ENCODE results near the gene TVP23C.

TVP23C gene

GRCh38 chr17:15479703-15480102, 83.6 kb downstream of the TVP23C start:
- peak; percentile 12 for DNase-seq (ENCODE audit: low read depth)
- H3K4me3 ChIP-seq (ENCODE audit: low read length): no peak overlapping the region
- TF ChIP-seq CTCF (IDR thresholded peaks at IDR 0.05; ENCODE audit: insufficient read depth, low read depth, low read length, missing control alignments): no peak

- TF ChIP-seq CTCF (IDR thresholded peaks at IDR 0.05; ENCODE audit: insufficient read depth, low read depth, low read length, missing control alignments): no peak
- no peak overlapping the region for H3K4me3 ChIP-seq (ENCODE audit: low read length)
- no peak for DNase-seq (ENCODE audit: low read depth)
These were observed 84.4 kb downstream of the TVP23C start for GRCh38 chr17:15478845-15479244.

- DNase-seq (ENCODE audit: low read depth): peak; percentile 52
- TF ChIP-seq CTCF (IDR thresholded peaks at IDR 0.05; ENCODE audit: insufficient read depth, low read depth, low read length, missing control alignments): no peak
- H3K4me3 ChIP-seq (ENCODE audit: low read length): no peak overlapping the region
These were observed 87.5 kb downstream of the TVP23C start for GRCh38 chr17:15475631-15476354.

GRCh38 chr17:15472891-15473290, 90.4 kb downstream of the TVP23C start:
- no peak for DNase-seq (ENCODE audit: low read depth)

GRCh38 chr17:15470536-15470935, 92.7 kb downstream of the TVP23C start:
- TF ChIP-seq CTCF (IDR thresholded peaks at IDR 0.05; ENCODE audit: insufficient read depth, low read depth, low read length, missing control alignments): no peak
- H3K4me3 ChIP-seq (ENCODE audit: low read length): no peak overlapping the region
- DNase-seq (ENCODE audit: low read depth): no peak

More at GRCh38 chr17:15472891-15473290, 90.4 kb downstream of the TVP23C start:
- no peak for TF ChIP-seq CTCF (IDR thresholded peaks at IDR 0.05; ENCODE audit: insufficient read depth, low read depth, low read length, missing control alignments)
- no peak overlapping the region for H3K4me3 ChIP-seq (ENCODE audit: low read length)

GRCh38 chr17:15469260-15469659, 94.0 kb downstream of the TVP23C start:
- no peak for DNase-seq (ENCODE audit: low read depth)
- TF ChIP-seq CTCF (IDR thresholded peaks at IDR 0.05; ENCODE audit: insufficient read depth, low read depth, low read length, missing control alignments): no peak

GRCh38 chr17:15468126-15468525, 95.2 kb downstream of the TVP23C start:
- no peak for TF ChIP-seq CTCF (IDR thresholded peaks at IDR 0.05; ENCODE audit: insufficient read depth, low read depth, low read length, missing control alignments)
- DNase-seq (ENCODE audit: low read depth): no peak
- H3K4me3 ChIP-seq (ENCODE audit: low read length): no peak overlapping the region

More at GRCh38 chr17:15469260-15469659, 94.0 kb downstream of the TVP23C start:
- no peak overlapping the region for H3K4me3 ChIP-seq (ENCODE audit: low read length)
